CD4-positive, alpha-beta T cell treated with Interleukin-21 for 1 hour (primary cell): ENCODE measurements around the gene USP44.

Experiments
- DNase-seq: peaks from one replicate; pipeline ENCODE4 v3.0.0-alpha.2; 2020

Gene USP44

GRCh38 chr12:95548056-95548538 lies 3.2 kb downstream of the USP44 start:
- no peak for DNase-seq

- DNase-seq: peak; percentile 21
These were observed 3.7 kb downstream of the USP44 start for GRCh38 chr12:95547522-95548055.

GRCh38 chr12:95546491-95546813 lies 4.8 kb downstream of the USP44 start:
- no peak for DNase-seq

- no peak for DNase-seq
These were observed 5.4 kb downstream of the USP44 start for GRCh38 chr12:95545731-95546490.

- no peak for DNase-seq
These were observed 6.0 kb downstream of the USP44 start for GRCh38 chr12:95545303-95545702.

- DNase-seq: no peak
These were observed 6.5 kb downstream of the USP44 start for GRCh38 chr12:95544756-95545155.

- DNase-seq: no peak
These were observed 8.0 kb downstream of the USP44 start for GRCh38 chr12:95543305-95543704.

GRCh38 chr12:95541436-95541835 lies 9.8 kb downstream of the USP44 start:
- DNase-seq: no peak

GRCh38 chr12:95538656-95539055 lies 12.6 kb downstream of the USP44 start:
- no peak for DNase-seq

GRCh38 chr12:95538006-95538405 lies 13.3 kb downstream of the USP44 start:
- no peak for DNase-seq

GRCh38 chr12:95533985-95534384 lies 17.3 kb downstream of the USP44 start:
- DNase-seq: no peak

- DNase-seq: no peak
These were observed 18.4 kb downstream of the USP44 start for GRCh38 chr12:95532851-95533250.

- DNase-seq: no peak
These were observed 21.5 kb downstream of the USP44 start for GRCh38 chr12:95529693-95530225.

GRCh38 chr12:95528431-95528830 lies 22.8 kb downstream of the USP44 start:
- DNase-seq: no peak

GRCh38 chr12:95522692-95523091 lies 28.6 kb downstream of the USP44 start:
- no peak for DNase-seq

- DNase-seq: no peak
These were observed 30.5 kb downstream of the USP44 start for GRCh38 chr12:95520816-95521215.

- DNase-seq: no peak
These were observed 32.3 kb downstream of the USP44 start for GRCh38 chr12:95518944-95519343.

- no peak for DNase-seq
These were observed 34.0 kb downstream of the USP44 start for GRCh38 chr12:95517246-95517645.

- DNase-seq: no peak
These were observed 34.5 kb downstream of the USP44 start for GRCh38 chr12:95516757-95517156.

GRCh38 chr12:95515197-95515596 lies 36.1 kb downstream of the USP44 start:
- no peak for DNase-seq

GRCh38 chr12:95513599-95513998 lies 37.7 kb downstream of the USP44 start:
- DNase-seq: no peak

GRCh38 chr12:95511977-95512376 lies 39.3 kb downstream of the USP44 start:
- no peak for DNase-seq

- no peak for DNase-seq
These were observed 42.0 kb downstream of the USP44 start for GRCh38 chr12:95509300-95509699.

GRCh38 chr12:95506707-95507523 lies 44.4 kb downstream of the USP44 start:
- no peak for DNase-seq
